ENCODE measurements around the gene RASGEF1C.

RASGEF1C gene

DNA sequence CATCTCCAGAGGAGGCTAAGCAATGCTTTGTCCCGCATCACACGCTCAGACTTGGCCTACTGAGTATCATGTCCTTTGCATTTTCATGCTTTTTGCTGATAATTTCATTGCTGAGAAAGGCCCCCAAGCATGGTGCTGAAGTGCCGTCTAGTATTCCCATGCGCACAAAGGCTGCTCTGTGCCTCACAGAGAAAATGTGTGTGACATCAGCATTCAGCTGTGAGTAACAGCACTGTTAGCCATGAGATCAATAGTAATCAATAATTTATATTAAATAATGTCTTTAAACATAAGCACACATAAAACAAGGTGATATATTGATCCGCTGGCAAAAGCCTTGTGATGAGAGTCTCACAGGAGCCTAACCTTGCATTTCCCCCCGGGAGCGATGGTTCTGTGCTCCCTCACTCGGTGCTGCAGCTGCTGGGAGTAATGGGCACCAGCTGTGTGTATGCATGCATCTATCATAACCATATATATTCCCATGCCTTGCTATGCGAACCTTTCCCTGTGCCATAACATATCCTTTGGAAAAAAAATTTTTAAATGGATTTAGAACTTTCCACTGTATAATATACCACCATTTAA lies 87.1 kb downstream of the RASGEF1C start:
- H3K27ac ChIP-seq (ENCODE audit: low read depth, low read length): no peak overlapping the region
- no peak overlapping the region for H3K9ac ChIP-seq (ENCODE audit: low read depth, low read length)
- no peak overlapping the region for H3K4me3 ChIP-seq (ENCODE audit: low read depth, low read length)
- H3K4me1 ChIP-seq (ENCODE audit: control insufficient read depth, insufficient read depth, low read length): no peaks in the 10 kb centered on the region
- no peaks in the 10 kb centered on the region for H3K9me3 ChIP-seq (ENCODE audit: control insufficient read depth, insufficient read depth, low read length)
- no peaks in the 10 kb centered on the region for H3K36me3 ChIP-seq (ENCODE audit: control insufficient read depth, insufficient read depth, low read length)
- H3K27me3 ChIP-seq (ENCODE audit: control insufficient read depth, insufficient read depth, low read length): no peaks in the 10 kb centered on the region

DNA sequence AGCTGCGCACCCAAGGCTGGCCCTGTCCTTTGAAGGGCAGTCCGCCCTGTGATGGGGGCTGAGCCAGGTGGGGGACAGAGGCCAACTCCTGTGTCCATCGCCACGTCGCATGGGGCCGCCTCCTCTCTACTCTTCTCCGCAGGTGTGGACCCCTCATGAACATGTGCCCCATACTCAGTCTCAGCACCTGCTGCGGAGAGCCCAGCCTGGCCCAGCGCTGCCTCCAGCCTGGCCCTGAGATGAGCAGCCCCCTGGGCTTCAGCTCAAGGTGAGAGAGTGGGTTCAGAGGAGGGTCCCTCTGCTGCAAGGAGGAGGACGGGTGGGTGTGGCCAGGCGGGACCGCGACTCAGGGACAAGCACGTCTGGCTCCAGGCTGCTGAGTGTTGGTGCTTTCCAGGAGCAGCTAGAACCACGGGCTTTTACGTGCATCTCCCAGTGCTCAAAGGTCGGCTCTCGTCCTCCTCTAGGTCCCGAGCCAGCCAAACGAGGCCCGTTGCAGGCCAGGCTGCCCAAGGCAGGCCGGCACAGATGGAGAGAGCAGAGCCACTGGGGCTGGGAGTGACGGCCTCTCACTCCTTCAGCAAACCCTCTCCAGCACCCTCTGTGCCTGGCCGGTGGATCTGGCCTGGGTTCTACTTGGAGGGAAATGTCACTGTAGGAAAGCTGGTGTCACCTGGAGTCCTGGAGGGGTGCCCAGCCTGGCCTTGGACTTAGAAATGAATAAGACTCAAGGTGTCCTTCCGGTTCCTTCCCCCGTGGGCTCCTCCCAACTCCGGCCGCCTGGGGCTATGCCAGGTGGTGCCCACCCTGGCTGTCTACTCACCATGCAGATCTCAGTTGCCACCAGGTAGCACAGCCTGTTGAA lies 88.5 kb downstream of the RASGEF1C start:
- H3K27me3 ChIP-seq (ENCODE audit: control insufficient read depth, insufficient read depth, low read length): no peaks in the 10 kb centered on the region
- no peak overlapping the region for H3K4me3 ChIP-seq (ENCODE audit: low read depth, low read length)
- H3K9me3 ChIP-seq (ENCODE audit: control insufficient read depth, insufficient read depth, low read length): no peaks in the 10 kb centered on the region
- no peaks in the 10 kb centered on the region for H3K36me3 ChIP-seq (ENCODE audit: control insufficient read depth, insufficient read depth, low read length)
- no peaks in the 10 kb centered on the region for H3K4me1 ChIP-seq (ENCODE audit: control insufficient read depth, insufficient read depth, low read length)
- H3K9ac ChIP-seq (ENCODE audit: low read depth, low read length): no peak overlapping the region
- no peak overlapping the region for H3K27ac ChIP-seq (ENCODE audit: low read depth, low read length)

- H3K27me3 ChIP-seq (ENCODE audit: control insufficient read depth, insufficient read depth, low read length): no peaks in the 10 kb centered on the region
- no peaks in the 10 kb centered on the region for H3K4me1 ChIP-seq (ENCODE audit: control insufficient read depth, insufficient read depth, low read length)
- no peak overlapping the region for H3K4me3 ChIP-seq (ENCODE audit: low read depth, low read length)
- H3K9me3 ChIP-seq (ENCODE audit: control insufficient read depth, insufficient read depth, low read length): no peaks in the 10 kb centered on the region
- H3K27ac ChIP-seq (ENCODE audit: low read depth, low read length): no peak overlapping the region
- H3K36me3 ChIP-seq (ENCODE audit: control insufficient read depth, insufficient read depth, low read length): no peaks in the 10 kb centered on the region
- no peak overlapping the region for H3K9ac ChIP-seq (ENCODE audit: low read depth, low read length)
These were observed 89.1 kb downstream of the RASGEF1C start for GRCh38 chr5:180119903-180120236.

- H3K36me3 ChIP-seq (ENCODE audit: control insufficient read depth, insufficient read depth, low read length): no peaks in the 10 kb centered on the region
- no peaks in the 10 kb centered on the region for H3K27me3 ChIP-seq (ENCODE audit: control insufficient read depth, insufficient read depth, low read length)
These were observed 89.7 kb downstream of the RASGEF1C start for GRCh38 chr5:180119031-180119902.

DNA sequence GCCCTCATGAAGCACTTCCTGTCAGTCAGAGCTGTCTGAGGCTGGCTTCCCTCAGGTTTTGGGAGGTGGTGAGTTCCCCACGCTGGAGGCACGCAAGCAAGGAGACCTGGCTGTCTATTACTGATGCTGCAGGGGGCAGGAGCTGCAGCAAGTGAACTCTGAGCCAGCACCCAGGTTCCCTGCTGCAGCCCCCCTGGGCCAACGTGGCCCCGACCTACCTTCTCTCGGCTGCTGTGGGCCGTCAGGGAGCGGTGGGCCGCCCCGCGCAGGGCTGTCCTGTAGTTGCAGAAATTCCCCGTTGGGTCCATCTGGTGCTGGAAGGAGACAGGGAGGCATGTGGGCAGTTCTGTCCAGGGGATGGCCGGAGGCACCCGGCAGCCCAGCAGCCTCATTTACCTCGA lies 90.6 kb downstream of the RASGEF1C start:
- no peaks in the 10 kb centered on the region for H3K27me3 ChIP-seq (ENCODE audit: control insufficient read depth, insufficient read depth, low read length)
- H3K27ac ChIP-seq (ENCODE audit: low read depth, low read length): no peak overlapping the region
- no peaks in the 10 kb centered on the region for H3K9me3 ChIP-seq (ENCODE audit: control insufficient read depth, insufficient read depth, low read length)
- no peak overlapping the region for H3K4me3 ChIP-seq (ENCODE audit: low read depth, low read length)
- no peaks in the 10 kb centered on the region for H3K36me3 ChIP-seq (ENCODE audit: control insufficient read depth, insufficient read depth, low read length)
- H3K9ac ChIP-seq (ENCODE audit: low read depth, low read length): no peak overlapping the region
- H3K4me1 ChIP-seq (ENCODE audit: control insufficient read depth, insufficient read depth, low read length): no peaks in the 10 kb centered on the region

More at GRCh38 chr5:180119031-180119902, 89.7 kb downstream of the RASGEF1C start:
- Histone ChIP-seq H3K9ac (ENCODE audit: low read depth, low read length) (no peak overlapping the region), H3K9me3 (ENCODE audit: control insufficient read depth, insufficient read depth, low read length) (no peaks in the 10 kb centered on the region), H3K4me3 (ENCODE audit: low read depth, low read length) (no peak overlapping the region), H3K4me1 (ENCODE audit: control insufficient read depth, insufficient read depth, low read length) (no peaks in the 10 kb centered on the region), H3K27ac (ENCODE audit: low read depth, low read length) (no peak overlapping the region)

DNA sequence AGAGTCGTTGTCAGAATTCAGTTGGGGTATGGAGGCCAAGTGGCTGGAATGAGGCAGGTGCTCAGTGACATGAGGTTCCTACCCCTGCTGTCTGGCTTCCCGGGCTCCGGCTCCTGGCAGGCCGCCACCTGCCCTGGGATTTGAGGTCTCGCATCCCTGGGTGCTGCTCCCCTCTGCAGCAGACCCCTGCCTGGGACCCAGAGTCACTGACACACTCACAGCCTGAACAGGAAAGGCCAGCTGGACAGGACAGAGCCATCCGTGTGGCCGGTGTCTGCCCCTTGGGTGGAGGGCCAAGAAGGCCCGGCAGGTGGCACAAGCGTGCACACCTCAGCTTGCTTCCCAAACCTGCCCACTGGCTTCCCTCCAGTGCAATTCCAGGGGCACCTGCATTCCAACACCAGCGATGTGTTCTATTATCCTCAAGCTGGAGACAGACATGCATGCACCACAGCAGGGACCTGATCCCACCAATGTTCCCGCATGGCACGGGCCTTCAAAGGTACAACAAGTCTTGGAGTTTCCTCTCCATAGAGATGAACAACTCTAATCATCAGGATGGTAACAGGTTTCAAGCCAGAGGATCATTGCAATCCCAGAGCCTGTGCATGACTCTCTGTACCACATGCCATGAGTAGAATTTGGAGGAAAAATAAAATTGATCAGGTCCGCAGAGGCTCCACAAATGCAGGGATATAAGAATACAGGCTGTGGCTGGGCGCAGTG lies 91.8 kb downstream of the RASGEF1C start:
- Histone ChIP-seq H3K9me3 (ENCODE audit: control insufficient read depth, insufficient read depth, low read length) (no peaks in the 10 kb centered on the region), H3K4me3 (ENCODE audit: low read depth, low read length) (no peak overlapping the region), H3K36me3 (ENCODE audit: control insufficient read depth, insufficient read depth, low read length) (no peaks in the 10 kb centered on the region), H3K9ac (ENCODE audit: low read depth, low read length) (no peak overlapping the region), H3K27me3 (ENCODE audit: control insufficient read depth, insufficient read depth, low read length) (no peaks in the 10 kb centered on the region), H3K4me1 (ENCODE audit: control insufficient read depth, insufficient read depth, low read length) (no peaks in the 10 kb centered on the region), H3K27ac (ENCODE audit: low read depth, low read length) (no peak overlapping the region)

- no peak overlapping the region for H3K9ac ChIP-seq (ENCODE audit: low read depth, low read length)
- H3K4me1 ChIP-seq (ENCODE audit: control insufficient read depth, insufficient read depth, low read length): no peaks in the 10 kb centered on the region
- no peak overlapping the region for H3K4me3 ChIP-seq (ENCODE audit: low read depth, low read length)
- H3K27ac ChIP-seq (ENCODE audit: low read depth, low read length): no peak overlapping the region
- no peaks in the 10 kb centered on the region for H3K36me3 ChIP-seq (ENCODE audit: control insufficient read depth, insufficient read depth, low read length)
- H3K27me3 ChIP-seq (ENCODE audit: control insufficient read depth, insufficient read depth, low read length): no peaks in the 10 kb centered on the region
- no peaks in the 10 kb centered on the region for H3K9me3 ChIP-seq (ENCODE audit: control insufficient read depth, insufficient read depth, low read length)
These were observed 92.7 kb downstream of the RASGEF1C start for GRCh38 chr5:180116077-180116999.

- H3K9ac ChIP-seq (ENCODE audit: low read depth, low read length): no peak overlapping the region
- H3K4me1 ChIP-seq (ENCODE audit: control insufficient read depth, insufficient read depth, low read length): no peaks in the 10 kb centered on the region
- H3K27me3 ChIP-seq (ENCODE audit: control insufficient read depth, insufficient read depth, low read length): no peaks in the 10 kb centered on the region
- no peak overlapping the region for H3K27ac ChIP-seq (ENCODE audit: low read depth, low read length)
- H3K36me3 ChIP-seq (ENCODE audit: control insufficient read depth, insufficient read depth, low read length): no peaks in the 10 kb centered on the region
- no peak overlapping the region for H3K4me3 ChIP-seq (ENCODE audit: low read depth, low read length)
- no peaks in the 10 kb centered on the region for H3K9me3 ChIP-seq (ENCODE audit: control insufficient read depth, insufficient read depth, low read length)
These were observed 93.5 kb downstream of the RASGEF1C start for GRCh38 chr5:180115326-180116076.

DNA sequence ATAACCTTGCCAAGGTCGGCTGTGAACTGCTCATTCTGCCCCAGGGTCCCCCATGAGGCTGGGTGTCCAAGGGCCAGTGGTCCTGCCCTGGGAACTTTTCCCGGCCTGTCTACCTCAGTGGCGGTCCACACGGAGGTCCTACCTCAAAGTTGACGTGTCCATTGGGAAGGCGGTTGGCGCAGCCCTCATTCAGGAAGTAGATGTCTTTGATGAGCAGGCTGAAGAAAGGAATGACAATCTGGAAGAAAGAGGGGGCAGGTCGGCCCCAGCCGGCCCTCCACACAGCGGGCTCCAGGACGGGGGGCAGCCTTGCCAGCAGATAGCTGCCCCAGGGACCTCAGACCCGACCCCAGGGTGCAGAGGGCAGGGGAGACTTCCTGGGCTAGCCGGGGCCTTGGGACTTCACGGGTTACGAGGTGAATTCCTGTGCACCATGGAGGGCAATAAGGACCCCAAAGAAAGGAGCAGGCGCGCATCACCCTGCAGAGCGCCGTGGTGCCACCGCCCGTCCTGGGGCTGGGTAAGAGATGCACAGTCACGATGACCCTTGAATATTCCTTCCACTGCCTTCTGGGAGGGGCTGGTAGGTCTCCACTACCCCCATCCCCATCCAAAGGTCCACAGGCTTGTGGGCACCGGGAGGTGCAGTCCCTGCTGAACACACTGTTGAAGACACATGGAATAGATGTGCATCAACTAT lies 94.6 kb downstream of the RASGEF1C start:
- Histone ChIP-seq H3K4me3 (ENCODE audit: low read depth, low read length) (no peak overlapping the region), H3K9ac (ENCODE audit: low read depth, low read length) (no peak overlapping the region), H3K4me1 (ENCODE audit: control insufficient read depth, insufficient read depth, low read length) (no peaks in the 10 kb centered on the region), H3K36me3 (ENCODE audit: control insufficient read depth, insufficient read depth, low read length) (no peaks in the 10 kb centered on the region), H3K27ac (ENCODE audit: low read depth, low read length) (no peak overlapping the region), H3K27me3 (ENCODE audit: control insufficient read depth, insufficient read depth, low read length) (no peaks in the 10 kb centered on the region), H3K9me3 (ENCODE audit: control insufficient read depth, insufficient read depth, low read length) (no peaks in the 10 kb centered on the region)

Measured in HUES48 (cell line).